AG09309 (cell line): Measurements from ENCODE around the gene CDHR2.

ENCODE experiments used
- DNase-seq: peaks from one replicate; pipeline ENCODE4 v3.0.0-alpha.2; 2010; ENCODE audit warnings: low read depth
- H3K4me3 ChIP-seq: 2 replicates; pipeline ENCODE4 v1.5.1; 2011; ENCODE audit warnings: mild to moderate bottlenecking, low read depth, low read length, moderate library complexity; ENCODE audit not compliant: control insufficient read depth
- CTCF ChIP-seq: IDR thresholded peaks from 2 replicates; pipeline ENCODE4 v1.5.1; 2011; ENCODE audit warnings: mild to moderate bottlenecking, low read depth, low read length, inconsistent platforms; ENCODE audit not compliant: insufficient read depth, control insufficient read depth; ENCODE audit errors: missing control alignments

The CDHR2 gene

GRCh38 chr5:176536132-176536901, 12.8 kb upstream of the CDHR2 start:
- DNase-seq = no peak
- TF ChIP-seq CTCF = no peak

GRCh38 chr5:176536902-176537553, 12.1 kb upstream of the CDHR2 start, which contains the start of gene RNF44:
TSS of gene RNF44 (minus strand) at chr5:176537402. CDS start at chr5:176532472, 4,930 bp downstream.
- DNase-seq = peak; percentile 92
- peak within 1 kb of the TSS; percentile 98 for H3K4me3 ChIP-seq
- TF ChIP-seq CTCF = no peak

More at GRCh38 chr5:176536132-176536901, 12.8 kb upstream of the CDHR2 start:
- peak overlapping the region; percentile 98 for H3K4me3 ChIP-seq

GRCh38 chr5:176537554-176538229, 11.4 kb upstream of the CDHR2 start:
- TF ChIP-seq CTCF = no peak
- DNase-seq = peak; percentile 98
- H3K4me3 ChIP-seq = peak overlapping the region; percentile 98

GRCh38 chr5:176538230-176538988, 10.7 kb upstream of the CDHR2 start:
- DNase-seq = no peak
- no peak for TF ChIP-seq CTCF
- peak overlapping the region; percentile 26 for H3K4me3 ChIP-seq

GRCh38 chr5:176538989-176539384, 10.2 kb upstream of the CDHR2 start:
- DNase-seq = no peak
- no peak for TF ChIP-seq CTCF
- H3K4me3 ChIP-seq = no peak overlapping the region

GRCh38 chr5:176540476-176540899, 8.7 kb upstream of the CDHR2 start:
- no peak overlapping the region for H3K4me3 ChIP-seq
- no peak for TF ChIP-seq CTCF
- DNase-seq = no peak
